IMR-90 (cell line): Measurements from ENCODE around the gene SNRNP70. TPM values are rescaled to one million over a fixed set of nuclear protein-coding genes. Genes with fewer than 3 reads are reported as not detected.
"Not testable (repeated sequence)": the region's sequence is repeated elsewhere in the genome, so short reads cannot be mapped to it uniquely, and the experiment has no call there.

ENCODE experiments used
- ATAC-seq: fragments of 200-7000 bp; cut with Tn5 transposase; 2 replicates; pipeline ENCODE4 v1.9.1; 2020; ENCODE audit warnings: low read depth, mild to moderate bottlenecking, moderate library complexity
- BruUV-seq: library from RNA; stranded (reverse); fragments of 400-500 nt; replicated peaks from 2 replicates; lab custom pipeline; 2021; lab: Mats Ljungman, UMichigan
- CTCF ChIA-PET: fragments of 300-600 bp; formaldehyde crosslinking; extraction: SDS; loops from one replicate; lab custom pipeline; 2021; ENCODE audit warnings: antibody characterized with exemption; lab: Yijun Ruan, JAX
- POLR2A ChIA-PET: fragments of 300-600 bp; sonication (Branson Sonifier 250); formaldehyde crosslinking; loops from one replicate; lab custom pipeline; 2022; ENCODE audit warnings: antibody characterized with exemption; ENCODE audit not compliant: unreplicated experiment; lab: Charles Lee
- DNase-seq: peaks from one replicate; pipeline ENCODE4 v3.0.0; 2013
- H2AFZ ChIP-seq: replicated peaks from 2 replicates; pipeline ENCODE3; 2013; ENCODE audit warnings: low read length, mild to moderate bottlenecking; ENCODE audit not compliant: poor library complexity
- H2AK5ac ChIP-seq: 2 replicates; pipeline ENCODE4 v1.6.1; 2013; ENCODE audit warnings: low read depth, low read length, inconsistent platforms
- H2AK9ac ChIP-seq: replicated peaks from 2 replicates; pipeline ENCODE3; 2013; ENCODE audit warnings: mild to moderate bottlenecking, low read depth, low read length, moderate library complexity; ENCODE audit not compliant: poor library complexity
- H2BK120ac ChIP-seq: 2 replicates; pipeline ENCODE4 v1.6.1; 2013; ENCODE audit warnings: low read depth, low read length, inconsistent platforms
- H2BK15ac ChIP-seq: 3 replicates; pipeline ENCODE4 v1.6.1; 2013; ENCODE audit warnings: low read depth, low read length, inconsistent platforms
- H2BK20ac ChIP-seq: 2 replicates; pipeline ENCODE4 v1.6.1; 2013; ENCODE audit warnings: low read depth, mild to moderate bottlenecking, inconsistent platforms, low read length, moderate library complexity
- H2BK5ac ChIP-seq: 2 replicates; pipeline ENCODE4 v1.6.1; 2013; ENCODE audit warnings: mild to moderate bottlenecking, low read depth, low read length, inconsistent platforms; ENCODE audit not compliant: poor library complexity, severe bottlenecking
- H3K14ac ChIP-seq: replicated peaks from 2 replicates; pipeline ENCODE4 v1.6.1; 2013; ENCODE audit warnings: low read depth, low read length, inconsistent platforms
- H3K18ac ChIP-seq: 2 replicates; pipeline ENCODE4 v1.6.1; 2013; ENCODE audit warnings: low read depth, low read length, control low read depth
- H3K23ac ChIP-seq: 2 replicates; pipeline ENCODE4 v1.6.1; 2013; ENCODE audit warnings: low read depth, low read length, inconsistent platforms
- H3K27ac ChIP-seq: 2 replicates; pipeline ENCODE4 v1.5.1; 2013; ENCODE audit warnings: mild to moderate bottlenecking, control low read depth, low read length; ENCODE audit not compliant: insufficient read depth
- H3K27me3 ChIP-seq: 2 replicates; pipeline ENCODE4 v1.6.1; 2013; ENCODE audit warnings: low read length; ENCODE audit not compliant: control insufficient read depth, insufficient read depth
- H3K36me3 ChIP-seq: 2 replicates; pipeline ENCODE4 v1.6.1; 2013; ENCODE audit warnings: low read length, mixed read lengths; ENCODE audit not compliant: control insufficient read depth, insufficient read depth
- H3K4ac ChIP-seq: 2 replicates; pipeline ENCODE4 v1.6.1; 2013; ENCODE audit warnings: low read depth, low read length, inconsistent platforms
- H3K4me1 ChIP-seq: 2 replicates; pipeline ENCODE4 v1.6.1; 2013; ENCODE audit warnings: low read length, mixed read lengths; ENCODE audit not compliant: control insufficient read depth, insufficient read depth
- H3K4me2 ChIP-seq: 2 replicates; pipeline ENCODE4 v1.6.1; 2013; ENCODE audit warnings: low read depth, mild to moderate bottlenecking, control low read depth, low read length, moderate library complexity
- H3K4me3 ChIP-seq: 2 replicates; pipeline ENCODE4 v1.5.1; 2013; ENCODE audit warnings: low read depth, mild to moderate bottlenecking, control low read depth, low read length, moderate library complexity; ENCODE audit not compliant: insufficient read depth
- H3K56ac ChIP-seq: 2 replicates; pipeline ENCODE4 v1.6.1; 2013; ENCODE audit warnings: low read length, inconsistent platforms; ENCODE audit not compliant: insufficient read depth; ENCODE audit errors: extremely low read depth
- H3K79me1 ChIP-seq, 2 experiments: 2 replicates each; pipeline ENCODE4 v1.6.1; 2013; ENCODE audit warnings: low read length in 2 of 2, inconsistent platforms in 1 of 2, low read depth in 1 of 2
- H3K9ac ChIP-seq: 2 replicates; pipeline ENCODE4 v1.6.1; 2013; ENCODE audit warnings: low read depth, low read length, control low read depth
- H3K9me1 ChIP-seq: 2 replicates; pipeline ENCODE4 v1.6.1; 2013; ENCODE audit warnings: low read length, inconsistent platforms; ENCODE audit not compliant: insufficient read depth
- H3K9me3 ChIP-seq: 2 replicates; pipeline ENCODE4 v1.6.1; 2013; ENCODE audit warnings: low read length; ENCODE audit not compliant: control insufficient read depth, insufficient read depth
- H4K20me1 ChIP-seq: 2 replicates; pipeline ENCODE4 v1.6.1; 2013; ENCODE audit warnings: low read length, inconsistent platforms; ENCODE audit not compliant: insufficient read depth
- H4K5ac ChIP-seq: 2 replicates; pipeline ENCODE4 v1.6.1; 2013; ENCODE audit warnings: mild to moderate bottlenecking, low read depth, low read length, control low read depth
- H4K8ac ChIP-seq, 2 experiments: 2 replicates each; pipeline ENCODE4 v1.6.1; 2013; ENCODE audit warnings: low read depth in 2 of 2, low read length in 2 of 2, control low read depth in 1 of 2, inconsistent platforms in 1 of 2
- H4K91ac ChIP-seq: 2 replicates; pipeline ENCODE4 v1.6.1; 2013; ENCODE audit warnings: low read depth, low read length, inconsistent platforms; ENCODE audit not compliant: insufficient read depth
- WGBS, 2 experiments: methylation state at CpG; one replicate each; pipeline versions ENCODE4 v1.1.5 to v1.1.7; 2013; ENCODE audit warnings: missing lambda C conversion rate in 2 of 2; ENCODE audit not compliant: insufficient read length in 1 of 2; ENCODE audit errors: extremely low coverage in 2 of 2; 5-methylcytosine and 5-hydroxymethylcytosine counted together
- dilution Hi-C: fragments of 300-500 bp; cut with HindIII; formaldehyde crosslinking; loops from one replicate; pipeline ENCODE4 v1.14.3; 2018; ENCODE audit warnings: low sequenced_read_pairs; ENCODE audit not compliant: unreplicated experiment
- in situ Hi-C: fragments of 300-500 bp; cut with MboI; formaldehyde crosslinking; loops from 3 replicates; pipeline ENCODE4 v1.14.3; 2019; ENCODE audit warnings: low sequenced_read_pairs, inconsistent platforms, mixed read lengths
- intact Hi-C: fragments of 100-400 bp; cut with micrococcal nuclease; formaldehyde crosslinking; loops from 2 replicates; pipeline ENCODE4 v1.10.0; 2022
- polyA plus RNA-seq, 3 experiments: library from polyadenylated mRNA; depleted of rRNA; stranded (reverse); fragments of >200 nt; gene quantifications; 2 replicates each; pipeline ENCODE4 v1.2.3, GENCODE V29; 2012; ENCODE audit warnings: low replicate concordance in 1 of 3
- total RNA-seq: library from RNA; depleted of rRNA; stranded (reverse); fragments of >200 nt; gene quantifications from 2 replicates; pipeline ENCODE4 v1.2.3, GENCODE V29; 2012

The SNRNP70 gene
- total and polyA plus RNA-seq, 2 of the 4 experiments (the other 2 are of a cell fraction) = 72.8 to 200 TPM

DNA sequence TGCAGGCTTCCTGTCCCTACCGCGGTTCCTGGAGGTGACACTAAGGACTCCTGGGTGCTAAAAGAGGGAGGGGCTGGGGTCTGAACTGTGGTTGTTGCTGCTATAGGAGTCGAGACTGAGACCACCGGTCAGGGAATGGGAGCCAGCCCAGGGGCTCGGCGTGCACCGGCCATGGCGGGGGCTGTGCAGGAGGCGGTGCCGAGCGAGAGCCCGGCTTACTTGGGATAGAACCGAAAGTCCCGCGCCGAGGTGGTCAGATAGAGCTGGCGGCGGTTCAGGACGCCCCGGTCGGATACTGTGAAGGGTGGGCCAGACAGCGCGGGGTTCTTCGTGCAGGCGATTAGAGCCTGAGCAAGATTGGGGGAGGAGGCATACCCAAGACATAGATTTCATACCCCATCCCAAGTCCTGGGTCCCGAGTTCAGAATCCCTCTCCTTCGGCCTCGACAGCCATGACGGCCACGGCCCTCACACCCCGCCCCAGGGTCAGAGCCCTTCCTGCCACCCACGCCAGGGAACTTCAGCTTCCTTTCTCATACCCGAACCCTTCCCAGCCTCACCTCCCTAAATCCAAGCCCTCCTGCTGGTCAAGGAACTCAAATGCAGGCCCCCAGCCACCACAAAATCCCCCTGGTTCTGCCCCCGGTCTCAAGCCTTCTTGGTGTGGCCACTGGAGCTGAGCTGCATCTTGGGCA lies 28.2 kb upstream of the SNRNP70 start:
- H3K4me1 ChIP-seq, H3K9ac ChIP-seq, H2BK15ac ChIP-seq, H3K36me3 ChIP-seq, H3K79me1 ChIP-seq, H3K56ac ChIP-seq, BruUV-seq, H3K27me3 ChIP-seq, DNase-seq, H2BK20ac ChIP-seq, H3K27ac ChIP-seq, ATAC-seq, H3K9me1 ChIP-seq, H2BK5ac ChIP-seq, in situ Hi-C loops, H3K9me3 ChIP-seq, dilution Hi-C loops, H3K18ac ChIP-seq, POLR2A ChIA-PET, H4K20me1 ChIP-seq: not testable (repeated sequence)
- H2BK120ac ChIP-seq = 0 out of 2 replicates have a peak overlapping the region, but pooled peaks have one; percentile 34
- H3K4me2 ChIP-seq = peak overlapping the region; percentile 84
- peak overlapping the region; percentile 39 for H2AK5ac ChIP-seq
- CTCF ChIA-PET = interaction anchor here (0.6 to 0.8 kb wide), 3 partner anchors 18 to 64 kb away, joined by 3 read pairs; partner anchors contain the start of genes GYS1 and RUVBL2
- peak overlapping the region; percentile 62; the same call in 1 of the 2 replicates for H4K91ac ChIP-seq
- peak overlapping the region; percentile 95 for H2AFZ ChIP-seq
- peak overlapping the region; percentile 68 for H3K14ac ChIP-seq
- 16% methylated on average over 6 of the region's 34 CpGs; no CpG with 5 or more reads in 1 of the 2 experiments for WGBS, 2 experiments
- intact Hi-C loops = loop anchor here (5.0 kb wide), 1 partner anchor 65 kb away; the partner anchor contains the start of genes GYS1 and RUVBL2
- peak overlapping the region; percentile 60 for H2AK9ac ChIP-seq
- H3K4ac ChIP-seq = peak overlapping the region; percentile 16; the same call in 1 of the 2 replicates
- peak overlapping the region; percentile 17; the same call in 1 of the 2 replicates for H4K5ac ChIP-seq
- peak overlapping the region in 1 of 2 experiments; percentile 60; a peak in 2 of 4 replicates for H4K8ac ChIP-seq
- peak overlapping the region; percentile 61 for H3K4me3 ChIP-seq
- peak overlapping the region; percentile 89 for H3K23ac ChIP-seq
